Measurements from ENCODE around the gene UBASH3A. TPM values are rescaled to one million over a fixed set of nuclear protein-coding genes. Genes with fewer than 3 reads are reported as not detected.

UBASH3A gene
- total RNA-seq, 3 donors from 2014 or later (not counting 1 experiment from before 2014, with no cell fraction given), result 0.66 to 5.0 (median 2.0) TPM

DNA sequence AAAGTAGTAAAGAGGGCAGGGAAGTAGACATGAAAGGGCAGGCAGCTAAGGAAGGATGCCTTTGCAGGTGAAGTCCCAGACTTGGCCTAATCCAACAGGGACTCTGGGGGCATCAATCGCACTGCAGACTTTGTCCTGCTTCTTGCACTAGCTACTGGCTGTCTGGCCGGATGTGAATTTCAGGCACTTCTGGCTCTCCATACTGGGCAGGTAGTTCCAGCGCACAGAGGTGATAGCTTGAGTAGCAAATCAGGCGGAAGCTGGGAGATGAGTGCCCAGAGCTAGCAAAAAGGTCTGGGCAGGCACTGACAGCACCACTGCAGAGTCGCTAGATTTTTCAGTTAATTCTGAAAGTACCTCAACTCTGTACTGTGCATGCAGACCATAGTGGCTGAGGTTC is 91.3 kb downstream of the UBASH3A start:
- TF ChIP-seq, protein P1, sequence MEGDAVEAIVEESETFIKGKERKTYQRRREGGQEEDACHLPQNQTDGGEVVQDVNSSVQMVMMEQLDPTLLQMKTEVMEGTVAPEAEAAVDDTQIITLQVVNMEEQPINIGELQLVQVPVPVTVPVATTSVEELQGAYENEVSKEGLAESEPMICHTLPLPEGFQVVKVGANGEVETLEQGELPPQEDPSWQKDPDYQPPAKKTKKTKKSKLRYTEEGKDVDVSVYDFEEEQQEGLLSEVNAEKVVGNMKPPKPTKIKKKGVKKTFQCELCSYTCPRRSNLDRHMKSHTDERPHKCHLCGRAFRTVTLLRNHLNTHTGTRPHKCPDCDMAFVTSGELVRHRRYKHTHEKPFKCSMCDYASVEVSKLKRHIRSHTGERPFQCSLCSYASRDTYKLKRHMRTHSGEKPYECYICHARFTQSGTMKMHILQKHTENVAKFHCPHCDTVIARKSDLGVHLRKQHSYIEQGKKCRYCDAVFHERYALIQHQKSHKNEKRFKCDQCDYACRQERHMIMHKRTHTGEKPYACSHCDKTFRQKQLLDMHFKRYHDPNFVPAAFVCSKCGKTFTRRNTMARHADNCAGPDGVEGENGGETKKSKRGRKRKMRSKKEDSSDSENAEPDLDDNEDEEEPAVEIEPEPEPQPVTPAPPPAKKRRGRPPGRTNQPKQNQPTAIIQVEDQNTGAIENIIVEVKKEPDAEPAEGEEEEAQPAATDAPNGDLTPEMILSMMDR (IDR thresholded peaks at IDR 0.05), result no peak
- Mint-ChIP-seq H3K36me3 (no peaks in the 10 kb centered on the region), H3K27ac (peak overlapping the region in 1 of 2 donors; percentile 90), H3K9me3 (no peaks in the 10 kb centered on the region), H3K27me3 (ENCODE audit: low read depth in 2 of 2) (peaks cover 3 to 5% of the 10 kb centered on the region in 2 donors), H3K4me3 (peak overlapping the region; percentile 94), H3K4me1 (peaks cover 13 to 15% of the 10 kb centered on the region in 2 donors)
- no peaks in the 10 kb centered on the region for H3K9me3 ChIP-seq (ENCODE audit: control insufficient read depth, insufficient read depth, low read length)
- H3K27ac ChIP-seq (ENCODE audit: low read length), result no peak overlapping the region
- H3K36me3 ChIP-seq (ENCODE audit: control insufficient read depth, insufficient read depth, low read length), result no peaks in the 10 kb centered on the region
- no peak overlapping the region for H3K4me3 ChIP-seq (ENCODE audit: low read length)
- no peaks in the 10 kb centered on the region for H3K27me3 ChIP-seq (ENCODE audit: control insufficient read depth, insufficient read depth, low read length)
- ATAC-seq (no peak), DNase-seq (no peak)
- 96% methylated on average over 5 of the region's 5 CpGs for WGBS (ENCODE audit: insufficient coverage)
- intact Hi-C loops (cut with micrococcal nuclease), result no loop called here
- peaks cover 17% of the 10 kb centered on the region for H3K4me1 ChIP-seq (ENCODE audit: control insufficient read depth, insufficient read depth, low read length)

DNA sequence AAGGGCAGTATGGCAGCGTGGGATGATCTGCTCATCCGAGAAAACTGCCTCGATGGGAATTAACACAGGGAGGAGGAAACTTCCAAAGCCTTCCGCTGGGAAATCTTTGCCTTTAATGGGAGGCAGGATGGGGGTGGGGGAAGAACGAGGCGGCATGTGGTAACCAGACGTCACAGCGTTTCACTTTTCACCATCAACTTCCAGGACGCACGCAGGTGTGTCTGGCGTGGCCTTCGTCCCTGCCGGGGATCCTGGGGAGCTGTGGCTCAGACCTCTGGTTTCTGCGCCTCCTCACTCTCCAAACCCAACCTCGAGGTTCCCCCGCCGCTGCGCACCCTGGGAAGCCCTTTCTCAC is 92.0 kb downstream of the UBASH3A start:
- WGBS (ENCODE audit: insufficient coverage), result 9% methylated on average over 18 of the region's 18 CpGs
- peaks cover 17% of the 10 kb centered on the region for H3K4me1 ChIP-seq (ENCODE audit: control insufficient read depth, insufficient read depth, low read length)
- H3K9me3 ChIP-seq (ENCODE audit: control insufficient read depth, insufficient read depth, low read length), result no peaks in the 10 kb centered on the region
- H3K27me3 Mint-ChIP-seq (ENCODE audit: low read depth in 2 of 2), result peaks cover 5 to 9% of the 10 kb centered on the region in 2 donors
- H3K9me3 Mint-ChIP-seq, result no peaks in the 10 kb centered on the region
- DNase-seq, result no peak
- ATAC-seq, result no peak
- H3K27ac ChIP-seq (ENCODE audit: low read length), result peak overlapping the region; percentile 65
- peak overlapping the region; percentile 90 for H3K27ac Mint-ChIP-seq
- peak overlapping the region; percentile 94 for H3K4me3 Mint-ChIP-seq
- TF ChIP-seq, protein P1 (IDR thresholded peaks at IDR 0.05), result no peak
- peaks cover 13 to 15% of the 10 kb centered on the region in 2 donors for H3K4me1 Mint-ChIP-seq
- H3K4me3 ChIP-seq (ENCODE audit: low read length), result peak overlapping the region; percentile 48
- H3K27me3 ChIP-seq (ENCODE audit: control insufficient read depth, insufficient read depth, low read length), result no peaks in the 10 kb centered on the region
- H3K36me3 Mint-ChIP-seq, result no peaks in the 10 kb centered on the region
- no peaks in the 10 kb centered on the region for H3K36me3 ChIP-seq (ENCODE audit: control insufficient read depth, insufficient read depth, low read length)
- intact Hi-C loops (cut with micrococcal nuclease), result loop anchor here (2.0 kb wide), 1 partner anchor 31 kb away; no protein-coding TSS in a partner anchor

DNA sequence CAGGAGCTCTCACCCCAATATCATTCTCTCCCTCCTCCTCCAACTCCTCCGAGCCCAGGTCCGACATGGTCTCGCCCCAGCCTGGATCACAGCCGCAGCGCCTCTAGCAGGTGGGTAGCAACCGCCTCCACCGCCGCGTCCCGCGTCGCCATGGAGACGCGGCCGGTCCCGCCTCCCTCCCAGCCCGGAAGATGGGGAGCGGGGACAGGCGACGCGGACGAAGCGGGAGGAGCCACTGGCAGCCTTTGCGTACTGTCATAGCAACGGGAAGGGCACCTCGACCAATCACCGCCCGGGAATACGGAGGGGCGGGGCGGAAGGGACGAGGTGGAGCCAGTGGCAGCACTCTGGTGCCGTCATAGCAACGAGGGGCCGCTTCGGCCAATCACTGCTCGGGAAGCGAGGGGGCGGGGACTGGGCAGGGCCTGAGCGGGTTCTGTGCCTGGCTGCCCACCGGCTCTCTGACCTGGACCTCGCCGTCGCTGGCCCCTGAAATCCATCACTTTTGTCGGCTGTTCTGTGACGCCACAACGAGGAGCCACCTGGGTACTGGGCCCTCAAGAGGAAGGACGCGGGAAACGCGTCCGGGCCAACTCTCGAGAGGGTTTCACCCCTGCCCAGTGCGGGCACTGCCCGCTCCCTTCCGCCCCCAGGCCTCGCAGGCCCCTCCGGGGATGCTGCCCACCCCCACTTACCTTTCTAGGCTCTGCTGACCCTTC is 92.6 kb downstream of the UBASH3A start, which contains the start of gene RSPH1:
TSS of gene RSPH1 (minus strand) at position 105 of the 719 bp plus-strand sequence. CDS start at position 67, 38 bp downstream.
- Mint-ChIP-seq H3K9me3 (no peaks in the 10 kb centered on the region), H3K27me3 (ENCODE audit: low read depth in 2 of 2) (peaks cover 5 to 9% of the 10 kb centered on the region in 2 donors), H3K4me3 (peak within 1 kb of the TSS; percentile 94), H3K4me1 (peaks cover 13 to 15% of the 10 kb centered on the region in 2 donors), H3K36me3 (no peaks in the 10 kb centered on the region), H3K27ac (peak within 1 kb of the TSS; percentile 90)
- WGBS (ENCODE audit: insufficient coverage), result under 1% methylated on average over 58 of the region's 58 CpGs
- Histone ChIP-seq H3K36me3 (ENCODE audit: control insufficient read depth, insufficient read depth, low read length) (no peaks in the 10 kb centered on the region), H3K9me3 (ENCODE audit: control insufficient read depth, insufficient read depth, low read length) (no peaks in the 10 kb centered on the region), H3K27ac (ENCODE audit: low read length) (peak within 1 kb of the TSS; percentile 65), H3K4me3 (ENCODE audit: low read length) (peak within 1 kb of the TSS; percentile 48), H3K4me1 (ENCODE audit: control insufficient read depth, insufficient read depth, low read length) (peaks cover 17% of the 10 kb centered on the region), H3K27me3 (ENCODE audit: control insufficient read depth, insufficient read depth, low read length) (no peaks in the 10 kb centered on the region)
- intact Hi-C loops (cut with micrococcal nuclease), result loop anchor here (2.0 kb wide), 1 partner anchor 31 kb away; no protein-coding TSS in a partner anchor
- TF ChIP-seq, protein P1 (IDR thresholded peaks at IDR 0.05), result no peak
- ATAC-seq (peak; percentile 95 to 99 (median 96)), DNase-seq (peak; percentile 98 to 99)
